Loucy (cell line): ENCODE results near the gene PMFBP1.

ENCODE experiments used
- H2AFZ ChIP-seq: fragments of 200-600 bp; sonication (generic); 2 replicates; pipeline ENCODE4 v1.6.0; 2016; ENCODE audit warnings: antibody characterized with exemption, mild to moderate bottlenecking, low read length, moderate library complexity
- H3F3A ChIP-seq: fragments of 200-600 bp; 2 replicates; pipeline ENCODE4 v1.6.0; 2016; ENCODE audit warnings: antibody characterized with exemption, low read depth, mild to moderate bottlenecking
- H3K27me3 ChIP-seq: fragments of 200-600 bp; sonication (generic); 2 replicates; pipeline ENCODE4 v1.6.1; 2014; ENCODE audit warnings: low read length, mild to moderate bottlenecking; ENCODE audit not compliant: insufficient read depth, poor library complexity, severe bottlenecking
- H3K36me3 ChIP-seq: fragments of 200-600 bp; sonication (generic); 2 replicates; pipeline ENCODE4 v1.6.1; 2016; ENCODE audit warnings: low read length; ENCODE audit not compliant: insufficient read depth
- H3K4me1 ChIP-seq: fragments of 200-600 bp; sonication (generic); 2 replicates; pipeline ENCODE4 v1.5.1; 2014; ENCODE audit warnings: low read length, mild to moderate bottlenecking; ENCODE audit not compliant: insufficient read depth, poor library complexity, severe bottlenecking
- H3K4me2 ChIP-seq: fragments of 200-600 bp; sonication (generic); 2 replicates; pipeline ENCODE4 v1.6.0; 2014; ENCODE audit warnings: antibody characterized with exemption, low read length, low read depth, mild to moderate bottlenecking; ENCODE audit not compliant: poor library complexity, severe bottlenecking
- H3K4me3 ChIP-seq: fragments of 200-600 bp; sonication (generic); 2 replicates; pipeline ENCODE4 v1.5.1; 2014; ENCODE audit warnings: low read length, mild to moderate bottlenecking, mixed read lengths; ENCODE audit not compliant: poor library complexity, severe bottlenecking
- H3K79me2 ChIP-seq: fragments of 200-600 bp; sonication (generic); 2 replicates; pipeline ENCODE4 v1.6.1; 2014; ENCODE audit warnings: low read length; ENCODE audit not compliant: insufficient read depth
- H3K9ac ChIP-seq: fragments of 200-600 bp; sonication (generic); 2 replicates; pipeline ENCODE4 v1.6.0; 2014; ENCODE audit warnings: mild to moderate bottlenecking, low read depth, low read length, moderate library complexity; ENCODE audit not compliant: poor library complexity, severe bottlenecking
- H3K9me2 ChIP-seq: fragments of 200-600 bp; sonication (generic); replicated peaks from 2 replicates; pipeline ENCODE4 v1.6.1; 2016; ENCODE audit warnings: low read depth, low read length, mixed read lengths
- H3K9me3 ChIP-seq: fragments of 200-600 bp; sonication (generic); 2 replicates; pipeline ENCODE4 v1.6.1; 2014; ENCODE audit warnings: mild to moderate bottlenecking, antibody characterized with exemption, low read length, low read depth; ENCODE audit not compliant: insufficient read depth
- H4K20me1 ChIP-seq: fragments of 200-600 bp; sonication (generic); 2 replicates; pipeline ENCODE4 v1.6.0; 2014; ENCODE audit warnings: antibody characterized with exemption, low read length, mild to moderate bottlenecking; ENCODE audit not compliant: insufficient read depth, poor library complexity, severe bottlenecking
- CTCF ChIP-seq: fragments of 200-600 bp; sonication (generic); conservative IDR thresholded peaks from 2 replicates; pipeline ENCODE4 v1.5.1; 2014; ENCODE audit warnings: mild to moderate bottlenecking, antibody characterized with exemption, low read length
- EZH2phosphoT487 ChIP-seq: fragments of 200-600 bp; IDR thresholded peaks from 2 replicates; pipeline ENCODE4 v1.6.1; 2018; ENCODE audit warnings: antibody characterized with exemption, mild to moderate bottlenecking, moderate library complexity, borderline replicate concordance

The PMFBP1 gene

GRCh38 chr16:72138064-72138572 lies 33.8 kb downstream of the PMFBP1 start:
- H3F3A ChIP-seq: no peaks in the 10 kb centered on the region
- no peaks in the 10 kb centered on the region for H3K9me2 ChIP-seq
- H4K20me1 ChIP-seq: no peaks in the 10 kb centered on the region
- H3K36me3 ChIP-seq: no peaks in the 10 kb centered on the region
- H2AFZ ChIP-seq: no peak overlapping the region
- no peak for TF ChIP-seq EZH2phosphoT487
- TF ChIP-seq CTCF: no peak
- H3K9ac ChIP-seq: no peak overlapping the region
- H3K4me3 ChIP-seq: no peak overlapping the region
- H3K4me1 ChIP-seq: no peaks in the 10 kb centered on the region
- H3K9me3 ChIP-seq: no peaks in the 10 kb centered on the region
- no peaks in the 10 kb centered on the region for H3K79me2 ChIP-seq
- H3K4me2 ChIP-seq: no peak overlapping the region
- no peaks in the 10 kb centered on the region for H3K27me3 ChIP-seq

GRCh38 chr16:72137380-72138063 lies 34.4 kb downstream of the PMFBP1 start:
- Histone ChIP-seq H2AFZ (no peak overlapping the region), H3K79me2 (no peaks in the 10 kb centered on the region), H3K36me3 (no peaks in the 10 kb centered on the region), H3K4me2 (no peak overlapping the region), H3K9me2 (no peaks in the 10 kb centered on the region), H3K9ac (no peak overlapping the region), H3K4me1 (no peaks in the 10 kb centered on the region), H3K27me3 (no peaks in the 10 kb centered on the region), H3F3A (no peaks in the 10 kb centered on the region), H3K9me3 (no peaks in the 10 kb centered on the region), H4K20me1 (no peaks in the 10 kb centered on the region), H3K4me3 (no peak overlapping the region)
- TF ChIP-seq CTCF (no peak), EZH2phosphoT487 (no peak)

- H4K20me1 ChIP-seq: no peaks in the 10 kb centered on the region
- no peak overlapping the region for H3K4me2 ChIP-seq
- H3K9me2 ChIP-seq: no peaks in the 10 kb centered on the region
- no peaks in the 10 kb centered on the region for H3F3A ChIP-seq
- TF ChIP-seq CTCF (no peak), EZH2phosphoT487 (no peak)
- no peaks in the 10 kb centered on the region for H3K9me3 ChIP-seq
- H3K9ac ChIP-seq: no peak overlapping the region
- no peaks in the 10 kb centered on the region for H3K36me3 ChIP-seq
- no peak overlapping the region for H3K4me3 ChIP-seq
- H3K4me1 ChIP-seq: no peaks in the 10 kb centered on the region
- H3K79me2 ChIP-seq: no peaks in the 10 kb centered on the region
- no peaks in the 10 kb centered on the region for H3K27me3 ChIP-seq
- no peak overlapping the region for H2AFZ ChIP-seq
Measured at GRCh38 chr16:72134507-72134906, 37.4 kb downstream of the PMFBP1 start.
